Measurements from ENCODE around the gene CACNB2.

Gene CACNB2

DNA sequence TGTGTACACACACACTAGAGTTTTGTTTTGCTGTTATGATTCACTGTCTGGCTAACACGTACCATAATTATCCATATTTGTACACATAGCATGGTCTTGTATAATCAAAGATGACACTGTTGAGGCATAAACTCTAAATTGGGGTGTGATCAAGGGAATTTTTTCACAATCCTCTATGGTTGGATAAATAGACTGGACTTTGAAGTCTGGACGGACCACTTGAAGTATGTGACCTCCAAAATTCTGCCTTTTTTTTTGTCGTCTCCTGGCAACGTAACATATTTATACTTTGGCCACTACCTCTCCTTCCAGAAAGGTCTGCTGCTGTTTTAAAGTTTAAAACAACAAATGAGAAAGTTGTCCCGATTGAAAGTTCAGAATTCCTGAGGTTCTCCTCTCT, 193.4 kb downstream of the CACNB2 start:
- ChIA-PET POLR2A (no interaction called here), CTCF (no interaction called here)

DNA sequence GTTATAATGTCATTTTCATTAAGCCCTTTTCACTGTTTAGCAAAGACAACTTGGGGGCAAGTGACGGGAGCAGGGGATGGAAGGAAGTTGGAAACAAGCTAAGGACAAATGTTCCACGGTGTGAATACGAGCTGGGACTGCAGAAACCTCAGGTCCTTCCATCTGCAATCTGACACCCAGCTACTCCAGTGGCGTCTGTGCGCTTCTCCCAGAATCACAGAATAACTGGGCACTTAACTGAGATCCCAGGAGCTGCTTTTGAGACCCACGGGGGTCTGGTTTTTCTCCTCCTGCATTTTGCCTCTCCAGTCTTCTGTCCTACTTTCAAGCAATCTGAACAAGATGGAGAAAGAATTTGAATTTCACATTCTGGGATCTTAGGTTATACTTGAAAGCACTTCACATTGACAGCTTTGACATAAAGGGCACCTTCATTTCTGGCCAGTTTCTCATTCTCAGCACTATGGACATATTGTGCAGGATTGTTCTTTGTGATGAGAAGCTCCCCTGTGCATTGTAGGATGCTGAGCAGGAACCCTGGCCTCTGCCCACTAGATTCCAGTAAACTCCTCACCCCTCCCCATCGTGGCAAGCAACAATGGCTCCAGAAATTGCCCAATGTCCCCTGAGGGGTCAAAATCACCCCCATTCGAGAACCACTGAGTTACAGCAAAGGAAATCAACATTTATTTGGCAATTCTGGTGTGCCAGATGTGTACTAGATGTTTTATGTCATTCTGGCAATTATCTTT, 194.1 kb downstream of the CACNB2 start:
- CTCF ChIA-PET: no interaction called here
- POLR2A ChIA-PET: no interaction called here
- TF ChIP-seq, protein P1, sequence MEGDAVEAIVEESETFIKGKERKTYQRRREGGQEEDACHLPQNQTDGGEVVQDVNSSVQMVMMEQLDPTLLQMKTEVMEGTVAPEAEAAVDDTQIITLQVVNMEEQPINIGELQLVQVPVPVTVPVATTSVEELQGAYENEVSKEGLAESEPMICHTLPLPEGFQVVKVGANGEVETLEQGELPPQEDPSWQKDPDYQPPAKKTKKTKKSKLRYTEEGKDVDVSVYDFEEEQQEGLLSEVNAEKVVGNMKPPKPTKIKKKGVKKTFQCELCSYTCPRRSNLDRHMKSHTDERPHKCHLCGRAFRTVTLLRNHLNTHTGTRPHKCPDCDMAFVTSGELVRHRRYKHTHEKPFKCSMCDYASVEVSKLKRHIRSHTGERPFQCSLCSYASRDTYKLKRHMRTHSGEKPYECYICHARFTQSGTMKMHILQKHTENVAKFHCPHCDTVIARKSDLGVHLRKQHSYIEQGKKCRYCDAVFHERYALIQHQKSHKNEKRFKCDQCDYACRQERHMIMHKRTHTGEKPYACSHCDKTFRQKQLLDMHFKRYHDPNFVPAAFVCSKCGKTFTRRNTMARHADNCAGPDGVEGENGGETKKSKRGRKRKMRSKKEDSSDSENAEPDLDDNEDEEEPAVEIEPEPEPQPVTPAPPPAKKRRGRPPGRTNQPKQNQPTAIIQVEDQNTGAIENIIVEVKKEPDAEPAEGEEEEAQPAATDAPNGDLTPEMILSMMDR (IDR thresholded peaks at IDR 0.05; ENCODE audit: control extremely low read depth, extremely low read depth, low read depth, missing control alignments): no peak
- no peak for DNase-seq (ENCODE audit: extremely low spot score)

More for the DNA sequence above, 193.4 kb downstream of the CACNB2 start:
- TF ChIP-seq, protein P1 (IDR thresholded peaks at IDR 0.05; ENCODE audit: control extremely low read depth, extremely low read depth, low read depth, missing control alignments): no peak
- DNase-seq (ENCODE audit: extremely low spot score): no peak

DNA sequence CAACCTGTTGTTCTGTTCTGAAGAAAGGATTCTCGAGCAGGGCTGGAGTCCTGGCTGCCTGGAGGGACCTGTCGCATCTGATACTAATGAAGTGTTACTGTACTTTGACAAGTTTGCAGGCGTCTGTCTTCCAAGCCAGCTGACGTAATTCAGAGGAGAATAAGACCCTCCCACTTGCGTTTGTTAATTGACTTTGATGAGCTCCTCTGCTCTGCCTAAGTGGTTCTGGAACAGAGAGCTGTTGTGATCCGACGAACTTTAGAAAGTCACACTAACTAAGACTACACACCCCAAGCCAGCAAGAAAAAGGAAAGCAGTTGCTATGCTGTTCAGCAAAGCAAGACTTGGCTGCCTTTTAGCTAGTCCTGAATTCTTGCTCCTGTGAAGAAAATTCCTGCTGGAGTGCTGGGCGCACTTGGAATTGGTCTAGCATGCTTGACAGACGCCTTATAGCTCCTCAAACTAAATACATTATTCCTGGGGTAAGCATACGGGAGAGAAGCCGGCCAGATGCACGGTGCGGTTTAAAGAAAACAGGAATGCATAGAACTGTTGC, 200.3 kb downstream of the CACNB2 start:
- no peak for DNase-seq (ENCODE audit: extremely low spot score)
- TF ChIP-seq, protein P1 (IDR thresholded peaks at IDR 0.05; ENCODE audit: control extremely low read depth, extremely low read depth, low read depth, missing control alignments): no peak
- ChIA-PET POLR2A (no interaction called here), CTCF (interaction anchor here (0.9 to 1.9 kb wide), 3 partner anchors 8 to 27 kb away, joined by 3 to 4 read pairs (median 3); no protein-coding TSS in a partner anchor)

GRCh38 chr10:18341055-18341454, 200.8 kb downstream of the CACNB2 start:
- POLR2A ChIA-PET: no interaction called here
- DNase-seq (ENCODE audit: extremely low spot score): no peak
- CTCF ChIA-PET: interaction anchor here (0.9 to 1.9 kb wide), 3 partner anchors 9 to 27 kb away, joined by 3 to 4 read pairs (median 3); no protein-coding TSS in a partner anchor
- TF ChIP-seq, protein P1 (IDR thresholded peaks at IDR 0.05; ENCODE audit: control extremely low read depth, extremely low read depth, low read depth, missing control alignments): no peak

DNA sequence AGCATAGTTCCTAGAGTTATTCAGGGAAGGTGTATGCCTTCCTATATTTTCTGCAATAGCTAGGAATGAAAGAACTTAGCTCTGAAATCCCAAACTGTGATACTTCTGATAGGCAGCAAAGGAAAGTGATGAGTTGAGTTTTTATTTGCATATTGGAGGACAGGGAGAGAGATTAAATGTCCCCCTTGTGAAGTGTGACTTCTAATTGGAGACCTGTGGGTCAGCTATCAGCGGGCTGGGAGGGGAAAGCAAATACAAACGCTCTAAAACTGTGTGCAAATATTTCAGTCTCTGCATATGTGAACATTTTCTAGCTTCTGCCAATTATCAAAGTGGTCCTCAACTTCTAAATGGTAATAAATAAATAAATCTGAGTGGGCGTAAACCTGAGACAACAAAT, 203.3 kb downstream of the CACNB2 start:
- ChIA-PET POLR2A (no interaction called here), CTCF (no interaction called here)
- DNase-seq (ENCODE audit: extremely low spot score): no peak
- TF ChIP-seq, protein P1 (IDR thresholded peaks at IDR 0.05; ENCODE audit: control extremely low read depth, extremely low read depth, low read depth, missing control alignments): no peak

- no peak for DNase-seq (ENCODE audit: extremely low spot score)
Observed at GRCh38 chr10:18345308-18345707, 205.1 kb downstream of the CACNB2 start.

More at GRCh38 chr10:18345308-18345707, 205.1 kb downstream of the CACNB2 start:
- POLR2A ChIA-PET: no interaction called here
- TF ChIP-seq, protein P1 (IDR thresholded peaks at IDR 0.05; ENCODE audit: control extremely low read depth, extremely low read depth, low read depth, missing control alignments): no peak
- CTCF ChIA-PET: no interaction called here

All from GM10248 (cell line).